Measurements from ENCODE around the gene GNG7. TPM values are rescaled to one million over a fixed set of nuclear protein-coding genes. Genes with fewer than 3 reads are reported as not detected.
"Not testable (repeated sequence)": the region's sequence is repeated elsewhere in the genome, so short reads cannot be mapped to it uniquely, and the experiment has no call there.

Gene GNG7
- total RNA-seq, 2 experiments from 2014 or later: not detected

DNA sequence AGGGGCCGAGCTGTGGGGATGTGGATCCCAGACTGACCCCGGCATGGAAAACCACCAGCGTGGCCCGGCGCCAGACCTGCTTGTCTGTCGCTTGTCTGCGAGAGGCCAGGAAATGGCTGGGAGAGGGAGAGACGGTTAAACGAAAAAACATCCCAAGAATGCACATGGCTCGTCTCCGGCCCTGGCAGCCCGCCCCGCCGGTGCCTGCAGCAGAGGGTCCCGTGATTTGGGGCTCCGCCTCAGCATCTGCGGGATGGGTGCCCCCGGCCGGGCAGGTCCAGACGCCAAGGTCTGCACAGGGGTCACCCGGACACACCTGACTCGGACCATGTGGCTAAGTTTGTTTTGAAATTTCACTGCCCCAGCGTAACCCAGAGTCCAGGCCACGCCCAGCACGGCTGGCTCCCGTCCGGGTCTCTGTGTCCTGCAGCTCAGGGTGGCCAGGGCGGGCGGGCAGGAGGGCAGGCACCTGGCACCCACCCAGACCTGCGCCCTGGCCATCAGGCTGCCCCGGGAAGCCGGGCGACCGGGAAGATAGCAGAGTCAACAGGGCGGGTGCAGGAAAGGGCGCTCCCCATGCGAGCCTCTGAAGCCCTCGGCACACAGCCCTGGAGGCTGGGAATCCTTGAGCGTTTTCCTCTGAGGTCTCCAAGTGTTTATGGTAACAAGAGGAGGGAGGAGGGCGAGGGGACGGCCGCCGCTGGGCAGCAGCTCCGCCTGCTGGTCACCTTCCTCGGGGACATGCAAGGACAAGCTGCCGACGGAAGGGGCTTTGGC is 123.4 kb downstream of the GNG7 start:
- peak; percentile 79 for ATAC-seq
- H3K36me3 Mint-ChIP-seq: peaks cover 4% of the 10 kb centered on the region

DNA sequence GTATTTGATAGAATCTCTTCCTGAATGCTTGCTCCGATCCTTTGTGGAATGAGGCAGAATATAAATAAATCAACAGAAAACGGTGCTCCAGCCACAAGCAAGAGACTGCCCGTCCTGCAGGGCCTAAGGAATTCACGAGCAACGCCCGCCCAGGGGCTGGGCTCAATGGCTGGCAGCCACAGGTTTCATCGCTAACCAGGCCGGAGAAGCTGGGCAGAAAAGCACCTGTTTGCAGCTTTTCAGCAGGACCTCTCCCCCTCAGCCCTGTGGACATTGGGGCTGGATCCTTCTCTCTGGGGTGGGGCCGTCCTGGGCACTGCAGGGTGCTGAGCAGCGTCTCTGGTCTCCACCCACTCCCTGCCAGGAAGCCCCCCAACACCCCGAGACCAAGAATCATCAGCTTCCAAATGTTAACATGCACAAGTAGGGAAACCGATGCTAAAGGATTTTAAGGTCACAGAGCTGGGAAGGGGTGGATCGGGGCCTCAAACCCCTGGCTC is 124.1 kb downstream of the GNG7 start:
- ATAC-seq (no peak), DNase-seq (no peak)
- peaks cover 22% of the 10 kb centered on the region for H3K27me3 Mint-ChIP-seq
- no peak overlapping the region for H3K4me3 Mint-ChIP-seq
- H3K9me3 Mint-ChIP-seq (ENCODE audit: low read depth): peaks cover 6% of the 10 kb centered on the region
- H3K36me3 Mint-ChIP-seq: peaks cover 4% of the 10 kb centered on the region
- no peak overlapping the region for H3K27ac Mint-ChIP-seq
- CTCF ChIA-PET: interaction anchor here (0.7 to 4.3 kb wide), 16 partner anchors 8 to 122 kb away, joined by 3 to 58 read pairs (median 4); partner anchors contain the start of gene GADD45B
- peaks cover 2% of the 10 kb centered on the region for H3K4me1 Mint-ChIP-seq

More for the DNA sequence above, 123.4 kb downstream of the GNG7 start:
- Mint-ChIP-seq H3K27ac (no peak overlapping the region), H3K9me3 (ENCODE audit: low read depth) (peaks cover 6% of the 10 kb centered on the region), H3K27me3 (peaks cover 23% of the 10 kb centered on the region), H3K4me1 (peaks cover 2% of the 10 kb centered on the region), H3K4me3 (no peak overlapping the region)
- peak; percentile 83 for DNase-seq
- CTCF ChIA-PET: interaction anchor here (0.6 to 4.3 kb wide), 30 partner anchors 8 to 151 kb away, joined by 3 to 58 read pairs (median 4); partner anchors contain the start of gene GADD45B

DNA sequence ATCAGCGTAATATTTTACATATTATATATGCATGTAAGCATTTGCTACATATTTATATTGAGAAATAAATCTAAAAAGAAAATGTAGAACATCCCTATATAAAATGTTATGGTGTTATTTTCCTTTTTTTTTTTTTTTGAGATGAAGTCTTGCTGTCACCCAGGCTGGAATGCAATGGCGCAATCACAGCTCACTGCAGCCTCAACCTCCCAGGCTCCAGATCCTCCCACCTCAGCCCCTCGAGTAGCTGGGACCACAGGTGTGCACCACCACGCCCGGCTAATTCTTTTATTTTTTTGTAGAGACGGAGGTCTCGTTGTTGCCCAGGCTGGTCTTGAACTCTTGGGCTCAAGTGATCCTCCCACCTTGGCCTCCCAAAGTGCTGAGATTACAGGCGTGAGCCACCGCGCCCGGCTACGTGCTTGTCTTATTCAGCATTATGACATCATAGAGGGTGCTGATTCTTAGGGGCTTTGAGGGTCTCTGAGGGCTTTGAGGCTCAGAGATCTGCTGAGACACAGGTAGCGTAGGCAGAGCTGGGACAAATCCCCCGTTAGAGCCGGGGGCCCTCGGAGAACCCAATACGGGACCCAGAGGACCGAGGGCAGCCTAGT is 124.7 kb downstream of the GNG7 start:
- Mint-ChIP-seq H3K9me3 (ENCODE audit: low read depth) (peaks cover 6% of the 10 kb centered on the region), H3K4me1 (peaks cover 2% of the 10 kb centered on the region), H3K27me3 (peaks cover 22% of the 10 kb centered on the region), H3K27ac (no peak overlapping the region), H3K4me3 (no peak overlapping the region), H3K36me3 (peaks cover 4% of the 10 kb centered on the region)
- CTCF ChIA-PET: interaction anchor here (0.7 to 4.3 kb wide), 9 partner anchors 10 to 122 kb away, joined by 3 to 58 read pairs (median 5); partner anchors contain the start of gene GADD45B
- no peak for ATAC-seq
- no peak for DNase-seq

DNA sequence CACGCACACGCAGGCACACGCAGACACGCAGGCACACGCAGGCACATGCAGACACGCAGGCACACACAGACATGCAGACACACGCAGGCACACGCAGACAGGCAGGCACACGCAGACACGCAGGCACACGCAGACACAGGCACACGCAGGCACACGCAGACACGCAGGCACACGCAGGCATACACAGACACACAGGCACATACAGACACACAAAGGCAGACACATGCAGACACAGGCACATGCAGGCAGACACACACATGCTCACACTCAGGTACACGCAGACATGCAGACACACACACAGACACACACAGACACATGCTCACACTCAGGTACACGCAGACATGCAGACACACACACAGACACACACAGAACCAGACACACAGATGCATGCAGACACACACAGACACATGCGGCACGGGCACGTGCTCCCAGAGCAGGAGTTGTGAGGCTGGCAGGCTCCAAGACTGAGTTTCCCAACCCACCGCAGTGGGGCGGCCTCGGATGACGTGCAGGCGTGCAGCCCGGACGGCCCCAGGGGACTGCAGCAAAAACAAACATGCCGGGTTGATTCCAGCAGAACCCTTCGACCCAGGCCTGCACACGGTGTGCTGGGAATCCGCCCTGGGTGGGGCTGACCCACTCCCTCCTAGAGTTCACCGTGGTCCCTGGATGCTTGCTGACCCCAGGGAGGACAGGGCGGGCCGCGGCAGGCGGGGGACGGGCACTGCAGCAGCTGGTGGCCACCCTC is 126.6 kb downstream of the GNG7 start:
- DNase-seq: no peak
- peaks cover 4% of the 10 kb centered on the region for H3K9me3 Mint-ChIP-seq (ENCODE audit: low read depth)
- no peaks in the 10 kb centered on the region for H3K36me3 Mint-ChIP-seq
- ATAC-seq: no peak
- no peak overlapping the region for H3K4me3 Mint-ChIP-seq
- H3K4me1 Mint-ChIP-seq: peaks cover 2% of the 10 kb centered on the region
- H3K27ac Mint-ChIP-seq: peak overlapping the region; percentile 6
- CTCF ChIA-PET: interaction anchor here (1.4 to 1.5 kb wide), 2 partner anchors 14 to 38 kb away, joined by 5 read pairs; no protein-coding TSS in a partner anchor
- peaks cover 14% of the 10 kb centered on the region for H3K27me3 Mint-ChIP-seq

DNA sequence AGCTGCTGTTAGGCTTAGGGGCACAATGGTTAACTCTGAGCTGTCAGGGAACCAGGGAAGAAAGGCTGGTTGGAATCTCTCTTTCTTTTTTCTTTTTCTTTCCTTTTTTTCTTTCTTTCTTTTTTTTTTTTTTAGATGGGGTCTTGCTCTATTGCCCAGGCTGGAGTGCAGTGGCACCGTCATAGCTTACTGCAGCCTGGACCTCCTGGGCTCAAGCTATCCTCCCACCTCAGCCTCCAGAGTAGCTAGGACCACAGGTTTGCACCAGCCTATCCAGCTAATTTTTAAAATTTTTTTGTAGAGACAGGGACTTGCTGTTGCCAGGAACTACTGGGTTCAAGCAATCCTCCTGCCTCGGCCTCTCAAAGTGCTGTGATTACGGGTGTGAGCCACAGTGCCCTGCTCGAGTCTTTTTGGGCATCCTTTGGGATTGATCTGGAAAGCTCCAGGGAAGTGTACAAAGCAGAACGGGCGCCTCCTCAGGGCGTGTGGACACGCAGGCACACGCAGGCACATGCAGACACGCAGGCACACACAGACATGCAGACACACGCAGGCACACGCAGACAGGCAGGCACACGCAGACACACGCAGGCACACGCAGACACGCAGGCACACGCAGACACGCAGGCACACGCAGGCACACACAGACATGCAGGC is 127.4 kb downstream of the GNG7 start:
- no peak for DNase-seq

DNA sequence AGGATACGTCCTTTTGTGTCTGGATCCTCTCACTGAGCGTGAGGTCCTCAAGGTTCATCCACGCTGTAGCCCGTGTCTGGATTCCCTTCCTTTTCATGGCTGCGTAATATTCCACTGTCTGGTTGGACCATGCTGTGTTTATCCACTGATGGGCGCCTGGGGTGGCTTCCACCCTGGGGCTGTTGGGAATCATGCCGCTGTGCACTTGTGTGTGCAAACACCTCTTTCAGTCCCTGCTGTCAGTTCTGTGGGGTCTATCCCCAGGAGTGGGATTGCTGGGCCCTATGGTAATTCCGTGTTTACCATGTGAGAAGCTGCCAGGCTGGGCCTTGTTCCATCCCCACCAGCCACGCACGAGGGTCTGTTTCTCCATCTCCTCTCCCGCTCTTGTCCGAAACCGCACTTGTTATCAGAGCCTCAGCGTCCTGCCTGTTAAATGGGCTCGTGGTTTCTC is 128.0 kb downstream of the GNG7 start:
- H3K27ac Mint-ChIP-seq: no peak overlapping the region
- CTCF ChIA-PET: no interaction called here
- ATAC-seq (no peak), DNase-seq (no peak)
- H3K36me3 Mint-ChIP-seq: no peaks in the 10 kb centered on the region
- peaks cover 2% of the 10 kb centered on the region for H3K4me1 Mint-ChIP-seq
- peaks cover 11% of the 10 kb centered on the region for H3K27me3 Mint-ChIP-seq
- no peak overlapping the region for H3K4me3 Mint-ChIP-seq
- H3K9me3 Mint-ChIP-seq (ENCODE audit: low read depth): peaks cover 7% of the 10 kb centered on the region

More for the DNA sequence above, 127.4 kb downstream of the GNG7 start:
- H3K9me3 Mint-ChIP-seq (ENCODE audit: low read depth): peaks cover 6% of the 10 kb centered on the region
- ATAC-seq: no peak
- CTCF ChIA-PET: no interaction called here
- H3K27ac Mint-ChIP-seq: no peak overlapping the region
- H3K27me3 Mint-ChIP-seq: peaks cover 13% of the 10 kb centered on the region
- peaks cover 2% of the 10 kb centered on the region for H3K4me1 Mint-ChIP-seq
- no peaks in the 10 kb centered on the region for H3K36me3 Mint-ChIP-seq
- H3K4me3 Mint-ChIP-seq: no peak overlapping the region

DNA sequence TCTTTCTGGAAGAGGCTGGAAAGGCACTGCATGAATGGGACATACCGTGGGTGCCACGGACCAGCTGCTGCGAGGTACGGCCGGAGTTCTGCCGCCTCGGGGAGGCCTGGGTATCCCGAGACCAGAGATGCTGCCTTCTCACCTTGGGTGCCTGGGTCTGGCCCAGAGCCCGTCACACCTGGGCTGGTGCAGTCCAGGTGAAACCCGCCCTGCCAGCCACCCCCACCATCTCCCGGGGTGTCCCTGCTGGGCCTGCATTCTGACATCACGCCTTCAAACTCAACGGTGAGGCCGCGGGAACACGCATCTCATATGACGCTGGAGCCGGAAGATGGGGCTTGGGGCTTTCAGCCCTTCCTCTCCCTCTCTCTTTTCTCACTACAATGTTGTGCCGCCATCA is 128.6 kb downstream of the GNG7 start:
- ATAC-seq: no peak
- Mint-ChIP-seq H3K4me1 (no peaks in the 10 kb centered on the region), H3K4me3 (no peak overlapping the region), H3K9me3 (ENCODE audit: low read depth) (peaks cover 8% of the 10 kb centered on the region), H3K27me3 (peaks cover 9% of the 10 kb centered on the region), H3K27ac (no peak overlapping the region), H3K36me3 (no peaks in the 10 kb centered on the region)
- DNase-seq: no peak
- CTCF ChIA-PET: no interaction called here

DNA sequence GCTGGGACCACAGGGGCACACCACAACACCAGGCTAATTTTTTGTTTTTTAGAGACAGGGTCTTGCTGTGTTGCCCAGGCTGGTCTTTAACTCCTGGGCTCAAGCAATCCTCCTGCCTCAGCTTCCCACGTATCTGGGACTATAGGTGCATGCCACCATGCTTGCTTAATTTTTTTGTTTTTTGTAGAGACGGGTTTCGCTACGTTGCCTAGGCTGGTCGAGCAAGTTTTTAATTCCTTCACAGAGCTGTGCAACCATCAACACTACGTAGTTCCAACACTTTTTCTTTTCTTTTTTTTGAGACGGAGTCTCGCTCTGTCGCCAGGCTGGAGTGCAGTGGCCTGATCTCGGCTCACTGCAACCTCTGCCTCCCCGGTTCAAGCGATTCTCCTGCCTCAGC is 130.3 kb downstream of the GNG7 start:
- H3K4me3 Mint-ChIP-seq, H3K27me3 Mint-ChIP-seq, H3K36me3 Mint-ChIP-seq, ATAC-seq, DNase-seq, H3K4me1 Mint-ChIP-seq, H3K27ac Mint-ChIP-seq: not testable (repeated sequence)
- CTCF ChIA-PET: interaction anchor here (0.6 to 1.3 kb wide), 2 partner anchors 8 to 10 kb away, joined by 3 read pairs; no protein-coding TSS in a partner anchor
- H3K9me3 Mint-ChIP-seq (ENCODE audit: low read depth): peaks cover 17% of the 10 kb centered on the region

DNA sequence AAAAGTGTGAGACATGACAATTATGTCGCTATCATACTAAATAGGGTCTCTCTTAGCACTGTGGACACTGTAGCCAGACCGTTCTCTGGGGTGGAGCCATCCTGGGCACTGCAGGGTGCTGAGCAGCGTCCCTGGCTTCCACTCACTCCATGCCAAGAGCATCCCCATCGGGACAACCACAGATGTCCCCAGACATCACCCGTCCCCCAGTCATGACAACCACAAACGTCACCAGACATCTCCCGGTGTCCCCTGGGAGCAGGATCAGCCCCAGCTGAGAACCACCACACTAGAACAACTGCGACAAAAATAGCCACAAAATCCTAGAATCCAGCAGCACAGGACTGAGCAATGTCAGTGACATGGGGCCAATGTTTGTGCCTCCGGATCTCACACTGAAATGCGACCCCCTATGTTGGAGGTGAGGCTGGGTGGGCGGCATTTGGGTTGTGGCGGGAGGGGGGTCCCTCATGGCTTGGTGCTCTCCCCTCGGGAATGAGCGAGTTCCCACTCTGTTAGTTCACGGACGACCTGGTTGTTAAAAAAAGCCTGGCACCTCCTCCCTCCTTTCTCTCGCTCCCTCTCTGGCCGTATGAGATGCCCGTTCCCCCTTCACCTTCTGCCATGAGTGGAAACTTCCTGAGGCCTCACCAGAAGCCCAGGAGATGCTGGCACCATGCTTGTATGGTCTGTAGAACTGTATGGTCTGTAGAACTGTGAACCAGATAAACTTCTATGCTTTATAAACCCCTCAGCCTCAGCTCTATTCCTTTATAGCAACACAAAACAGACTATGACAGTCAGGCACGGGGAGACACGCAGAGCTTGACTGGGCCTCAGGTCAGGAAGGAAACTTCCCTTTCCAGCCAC is 132.7 kb downstream of the GNG7 start:
- peaks cover 12% of the 10 kb centered on the region for H3K4me1 Mint-ChIP-seq
- ATAC-seq (no peak), DNase-seq (no peak)
- no peak overlapping the region for H3K27ac Mint-ChIP-seq
- H3K4me3 Mint-ChIP-seq: no peak overlapping the region
- no peaks in the 10 kb centered on the region for H3K36me3 Mint-ChIP-seq
- CTCF ChIA-PET: interaction anchor here (1.0 to 2.2 kb wide), 2 partner anchors 10 to 41 kb away, joined by 3 to 9 read pairs; no protein-coding TSS in a partner anchor
- peaks cover 13% of the 10 kb centered on the region for H3K9me3 Mint-ChIP-seq (ENCODE audit: low read depth)
- H3K27me3 Mint-ChIP-seq: no peaks in the 10 kb centered on the region

DNA sequence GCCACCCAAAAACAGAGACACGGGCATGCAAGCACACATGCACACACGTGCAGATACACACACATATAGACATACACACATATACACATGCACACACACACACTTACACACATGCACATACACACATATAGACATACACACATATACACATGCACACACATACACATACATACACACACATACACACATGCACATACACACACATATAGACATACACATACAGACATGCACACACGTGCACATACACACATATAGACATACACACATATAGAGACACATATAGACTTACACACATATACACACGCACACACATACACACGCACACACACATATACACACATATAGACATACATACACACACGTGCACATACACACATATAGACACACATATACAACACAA is 134.5 kb downstream of the GNG7 start:
- DNase-seq (no peak), ATAC-seq (no peak)
- no peaks in the 10 kb centered on the region for H3K27me3 Mint-ChIP-seq
- no peaks in the 10 kb centered on the region for H3K36me3 Mint-ChIP-seq
- H3K9me3 Mint-ChIP-seq (ENCODE audit: low read depth): peaks cover 13% of the 10 kb centered on the region
- no peak overlapping the region for H3K27ac Mint-ChIP-seq
- peaks cover 15% of the 10 kb centered on the region for H3K4me1 Mint-ChIP-seq
- H3K4me3 Mint-ChIP-seq: no peak overlapping the region
- CTCF ChIA-PET: no interaction called here

DNA sequence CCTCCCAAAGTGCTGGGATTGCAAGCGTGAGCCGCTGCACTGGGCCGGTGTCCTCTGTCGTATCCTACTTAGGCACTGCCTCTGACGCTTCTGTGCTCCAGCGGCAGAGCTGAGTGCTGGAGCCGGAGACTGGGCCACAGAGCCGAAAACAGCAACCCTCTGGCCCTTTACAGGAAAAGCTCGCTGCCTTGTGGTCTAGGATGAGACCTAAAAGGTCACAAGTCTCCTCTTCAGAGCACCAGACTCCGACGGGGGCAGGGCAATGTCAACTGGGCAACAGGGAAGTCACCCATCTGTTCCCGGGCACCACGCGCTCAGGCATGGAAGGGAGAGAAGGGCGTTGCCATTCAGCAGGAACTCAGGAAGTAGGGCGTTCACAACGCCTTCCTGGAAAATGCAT is 134.9 kb downstream of the GNG7 start:
- no peaks in the 10 kb centered on the region for H3K36me3 Mint-ChIP-seq
- CTCF ChIA-PET: no interaction called here
- no peak overlapping the region for H3K27ac Mint-ChIP-seq
- H3K4me1 Mint-ChIP-seq: peaks cover 19% of the 10 kb centered on the region
- DNase-seq (no peak), ATAC-seq (no peak)
- no peaks in the 10 kb centered on the region for H3K27me3 Mint-ChIP-seq
- H3K9me3 Mint-ChIP-seq (ENCODE audit: low read depth): peaks cover 13% of the 10 kb centered on the region
- H3K4me3 Mint-ChIP-seq: no peak overlapping the region

DNA sequence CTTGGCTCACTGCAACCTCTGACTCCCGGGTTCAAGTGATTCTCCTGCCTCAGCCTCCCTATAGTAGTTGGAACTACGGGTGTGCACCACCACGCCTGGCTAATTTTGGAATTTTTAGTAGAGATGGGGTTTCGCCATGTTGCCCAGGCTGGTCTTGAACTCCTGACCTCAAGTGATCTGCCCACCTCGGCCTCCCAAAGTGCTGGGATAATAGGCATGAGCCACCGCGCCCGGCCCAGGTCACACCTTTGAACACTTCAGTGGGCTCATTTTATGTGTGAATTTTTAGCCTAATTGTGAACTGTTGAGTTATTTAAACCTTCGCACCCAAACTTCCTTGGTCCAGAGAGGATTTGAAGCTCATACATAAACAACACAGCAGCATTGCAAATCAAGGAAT is 138.9 kb downstream of the GNG7 start:
- not testable (repeated sequence) for H3K9me3 Mint-ChIP-seq (ENCODE audit: low read depth)

More for the DNA sequence above, 138.9 kb downstream of the GNG7 start:
- H3K4me3 Mint-ChIP-seq, H3K36me3 Mint-ChIP-seq, ATAC-seq, DNase-seq, H3K27me3 Mint-ChIP-seq: not testable (repeated sequence)
- Mint-ChIP-seq H3K4me1 (peaks cover 44% of the 10 kb centered on the region), H3K27ac (peak overlapping the region; percentile 24)
- CTCF ChIA-PET: interaction anchor here (0.8 to 0.9 kb wide), 2 partner anchors 15 to 72 kb away, joined by 3 to 4 read pairs; no protein-coding TSS in a partner anchor
